Frontal cortex (tissue), 4 donors: ENCODE results near the gene DRC1. TPM values are rescaled to one million over a fixed set of nuclear protein-coding genes. Genes with fewer than 3 reads are reported as not detected.

Source experiments
- DNase-seq, 2 donors: peaks; one replicate each; pipeline ENCODE4 v3.0.0; 2012; ENCODE audit warnings: low spot score in 2 of 2
- FAIRE-seq: peaks from 2 replicates; lab custom pipeline; 2012; peaks lifted over from hg19 to GRCh38; lab: Jason Lieb, UNC
- total RNA-seq: library from RNA; depleted of rRNA; stranded (reverse); fragments of >200 nt; gene quantifications from one replicate; pipeline ENCODE4 v1.2.3, GENCODE V29; 2014
- donor health status: control.
- donor health status: control.
- donor health status: control.

Gene DRC1
- total RNA-seq, 1 donor from 2014 or later: 9.0 TPM

- no peak for FAIRE-seq
- DNase-seq: no peak
These were observed 6.3 kb upstream of the DRC1 start for GRCh38 chr2:26395394-26395793.

GRCh38 chr2:26396734-26397298, 4.9 kb upstream of the DRC1 start:
- no peak for DNase-seq
- FAIRE-seq: no peak

GRCh38 chr2:26399771-26400376, 1.8 kb upstream of the DRC1 start:
- no peak for DNase-seq
- FAIRE-seq: no peak

- FAIRE-seq (no peak), DNase-seq (no peak)
These were observed 997 bp upstream of the DRC1 start for GRCh38 chr2:26400723-26401122.

- DNase-seq (no peak), FAIRE-seq (no peak)
These were observed 5.8 kb downstream of the DRC1 start for GRCh38 chr2:26407526-26407925.

GRCh38 chr2:26409785-26410184, 8.1 kb downstream of the DRC1 start:
- no peak for DNase-seq
- no peak for FAIRE-seq

- no peak for DNase-seq
- no peak for FAIRE-seq
These were observed 9.1 kb downstream of the DRC1 start for GRCh38 chr2:26410764-26411243.

GRCh38 chr2:26411419-26411818, 9.7 kb downstream of the DRC1 start:
- FAIRE-seq (no peak), DNase-seq (no peak)

GRCh38 chr2:26412091-26412673, 10.5 kb downstream of the DRC1 start:
- FAIRE-seq: no peak
- no peak for DNase-seq

GRCh38 chr2:26414311-26414710, 12.6 kb downstream of the DRC1 start:
- DNase-seq (peak in 1 of 2 donors; percentile 24), FAIRE-seq (no peak)

- FAIRE-seq: no peak
- no peak for DNase-seq
These were observed 20.2 kb downstream of the DRC1 start for GRCh38 chr2:26421961-26422360.

- FAIRE-seq (no peak), DNase-seq (no peak)
These were observed 21.4 kb downstream of the DRC1 start for GRCh38 chr2:26422947-26423629.

GRCh38 chr2:26423750-26424149, 22.0 kb downstream of the DRC1 start:
- FAIRE-seq: no peak
- no peak for DNase-seq

- no peak for DNase-seq
- no peak for FAIRE-seq
These were observed 22.5 kb downstream of the DRC1 start for GRCh38 chr2:26424221-26424620.

- DNase-seq (no peak), FAIRE-seq (no peak)
These were observed 27.1 kb downstream of the DRC1 start for GRCh38 chr2:26428846-26429245.

GRCh38 chr2:26429779-26430578, 28.3 kb downstream of the DRC1 start:
- DNase-seq (no peak), FAIRE-seq (no peak)

GRCh38 chr2:26430826-26431225, 29.1 kb downstream of the DRC1 start:
- DNase-seq (no peak), FAIRE-seq (no peak)

- DNase-seq (no peak), FAIRE-seq (no peak)
These were observed 30.6 kb downstream of the DRC1 start for GRCh38 chr2:26432363-26432762.

GRCh38 chr2:26432859-26433258, 31.1 kb downstream of the DRC1 start:
- no peak for DNase-seq
- no peak for FAIRE-seq

- DNase-seq: no peak
- no peak for FAIRE-seq
These were observed 33.4 kb downstream of the DRC1 start for GRCh38 chr2:26435106-26435505.
